ENCODE results near the gene ANTKMT. TPM values are rescaled to one million over a fixed set of nuclear protein-coding genes. Genes with fewer than 3 reads are reported as not detected.

Gene ANTKMT
- polyA plus RNA-seq, 4 donors, result 23.0 to 55.5 (median 38.1) TPM

DNA sequence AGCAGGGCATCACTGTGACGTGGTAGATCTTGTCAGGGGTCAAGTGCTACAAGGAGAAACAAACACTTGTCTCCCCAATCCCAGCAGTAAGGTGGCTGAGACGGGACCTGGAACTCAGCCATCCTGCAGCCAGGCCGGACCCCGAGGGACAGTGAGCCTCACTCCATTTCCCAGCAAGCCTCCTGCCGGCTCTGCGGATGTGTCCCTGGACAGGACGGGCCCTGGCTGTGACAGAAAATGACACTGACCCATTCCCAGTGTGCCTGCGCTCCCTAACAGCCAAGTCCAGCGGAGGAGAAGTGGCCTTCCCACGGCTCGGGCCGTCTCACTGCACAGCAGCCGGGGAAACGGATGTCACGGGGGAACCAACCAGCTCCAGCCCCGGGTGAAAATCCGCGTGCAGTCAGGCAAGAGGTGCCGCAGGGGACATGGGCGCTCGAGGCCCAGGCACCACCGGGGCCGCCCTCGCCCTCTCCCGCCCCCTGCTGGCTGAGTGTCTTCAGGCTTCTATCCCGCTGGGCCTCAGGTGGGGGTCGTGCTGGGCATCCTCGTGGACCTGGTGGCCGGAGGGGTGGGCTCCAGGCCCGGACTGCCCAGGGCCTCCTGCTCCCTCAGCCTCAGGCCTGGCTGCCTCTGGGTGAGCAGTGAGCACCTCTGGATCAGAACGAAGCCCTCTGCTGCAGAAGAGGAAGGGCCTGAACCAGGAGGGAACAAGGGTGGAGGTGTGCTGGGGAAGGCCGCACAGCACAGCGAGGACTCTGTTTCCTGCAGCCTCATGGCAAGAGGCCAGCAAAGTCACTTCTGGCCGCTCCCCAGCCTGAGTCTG lies 12.6 kb downstream of the ANTKMT start:
- DNase-seq (no peak), FAIRE-seq (no peak)
- Histone ChIP-seq H3K27me3 (ENCODE audit: control insufficient read depth in 3 of 3, insufficient read depth in 3 of 3, low read length in 3 of 3) (peaks cover 0 to under 1% (median 0%) of the 10 kb centered on the region in 3 donors), H3K4me1 (ENCODE audit: control insufficient read depth in 3 of 3, insufficient read depth in 2 of 3, low read depth in 1 of 3, low read length in 2 of 3) (peaks cover 0 to 4% (median 1%) of the 10 kb centered on the region in 3 donors), H3K27ac (ENCODE audit: low read depth in 1 of 3, low read length in 2 of 3) (no peak overlapping the region), H3K36me3 (ENCODE audit: control insufficient read depth in 3 of 3, insufficient read depth in 2 of 3, low read depth in 1 of 3, low read length in 3 of 3) (peaks cover 2 to 91% (median 12%) of the 10 kb centered on the region in 3 donors), H3K4me3 (ENCODE audit: low read depth in 1 of 3, low read length in 3 of 3) (no peak overlapping the region), H3K9me3 (ENCODE audit: control insufficient read depth in 2 of 2, insufficient read depth in 1 of 2, low read depth in 1 of 2, low read length in 1 of 2) (no peaks in the 10 kb centered on the region)
- 84 to 90% (median 85%) methylated on average over 34 of the region's 34 CpGs for WGBS, 3 donors

DNA sequence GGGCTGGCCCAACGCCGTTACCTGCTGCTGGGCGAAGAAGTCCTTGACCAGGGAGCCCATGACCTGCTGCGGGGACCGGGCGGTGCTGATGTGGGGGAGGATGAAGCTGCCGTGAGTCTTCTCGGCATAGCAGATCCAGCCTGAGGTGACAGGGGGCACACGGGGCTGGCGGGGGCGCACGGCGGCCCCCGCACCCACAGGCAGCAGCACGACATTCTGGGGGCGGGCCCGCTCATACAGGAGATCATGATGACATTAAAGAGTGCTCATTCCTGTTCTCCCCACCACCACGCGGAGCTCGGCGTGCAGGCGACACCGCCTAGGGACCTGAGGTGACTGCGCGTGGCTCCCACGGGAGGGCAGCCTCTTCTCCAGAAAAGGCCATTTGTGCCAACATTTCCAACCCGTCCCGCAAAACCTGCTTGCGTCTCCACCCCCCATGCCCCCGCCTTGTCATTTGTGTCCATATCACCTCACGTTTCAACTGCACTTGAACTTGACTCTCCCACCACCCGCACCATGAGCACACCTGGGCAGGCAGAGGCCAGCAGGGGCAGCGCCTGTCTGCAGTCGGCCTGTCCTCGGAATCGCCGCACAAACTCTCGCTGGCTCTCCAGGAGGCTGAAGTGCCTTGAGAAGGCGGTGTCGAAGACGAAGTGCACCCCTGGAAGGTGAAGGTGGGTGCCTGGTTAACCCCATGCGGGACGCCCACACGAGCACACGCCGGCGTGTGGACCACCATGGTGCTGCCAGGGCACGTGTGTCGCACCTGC lies 13.4 kb downstream of the ANTKMT start:
- H3K9me3 ChIP-seq (ENCODE audit: control insufficient read depth in 2 of 2, insufficient read depth in 1 of 2, low read depth in 1 of 2, low read length in 1 of 2), result no peaks in the 10 kb centered on the region
- no peaks in the 10 kb centered on the region for H3K4me1 ChIP-seq (ENCODE audit: control insufficient read depth in 3 of 3, insufficient read depth in 2 of 3, low read depth in 1 of 3, low read length in 2 of 3)
- DNase-seq (no peak), FAIRE-seq (no peak)
- peaks cover 2 to 97% (median 12%) of the 10 kb centered on the region in 3 donors for H3K36me3 ChIP-seq (ENCODE audit: control insufficient read depth in 3 of 3, insufficient read depth in 2 of 3, low read depth in 1 of 3, low read length in 3 of 3)
- 92 to 96% (median 92%) methylated on average over 44 to 49 of the region's 49 CpGs for WGBS, 3 donors
- no peak overlapping the region for H3K4me3 ChIP-seq (ENCODE audit: low read depth in 1 of 3, low read length in 3 of 3)
- H3K27ac ChIP-seq (ENCODE audit: low read depth in 1 of 3, low read length in 2 of 3), result no peak overlapping the region
- no peaks in the 10 kb centered on the region for H3K27me3 ChIP-seq (ENCODE audit: control insufficient read depth in 3 of 3, insufficient read depth in 3 of 3, low read length in 3 of 3)

DNA sequence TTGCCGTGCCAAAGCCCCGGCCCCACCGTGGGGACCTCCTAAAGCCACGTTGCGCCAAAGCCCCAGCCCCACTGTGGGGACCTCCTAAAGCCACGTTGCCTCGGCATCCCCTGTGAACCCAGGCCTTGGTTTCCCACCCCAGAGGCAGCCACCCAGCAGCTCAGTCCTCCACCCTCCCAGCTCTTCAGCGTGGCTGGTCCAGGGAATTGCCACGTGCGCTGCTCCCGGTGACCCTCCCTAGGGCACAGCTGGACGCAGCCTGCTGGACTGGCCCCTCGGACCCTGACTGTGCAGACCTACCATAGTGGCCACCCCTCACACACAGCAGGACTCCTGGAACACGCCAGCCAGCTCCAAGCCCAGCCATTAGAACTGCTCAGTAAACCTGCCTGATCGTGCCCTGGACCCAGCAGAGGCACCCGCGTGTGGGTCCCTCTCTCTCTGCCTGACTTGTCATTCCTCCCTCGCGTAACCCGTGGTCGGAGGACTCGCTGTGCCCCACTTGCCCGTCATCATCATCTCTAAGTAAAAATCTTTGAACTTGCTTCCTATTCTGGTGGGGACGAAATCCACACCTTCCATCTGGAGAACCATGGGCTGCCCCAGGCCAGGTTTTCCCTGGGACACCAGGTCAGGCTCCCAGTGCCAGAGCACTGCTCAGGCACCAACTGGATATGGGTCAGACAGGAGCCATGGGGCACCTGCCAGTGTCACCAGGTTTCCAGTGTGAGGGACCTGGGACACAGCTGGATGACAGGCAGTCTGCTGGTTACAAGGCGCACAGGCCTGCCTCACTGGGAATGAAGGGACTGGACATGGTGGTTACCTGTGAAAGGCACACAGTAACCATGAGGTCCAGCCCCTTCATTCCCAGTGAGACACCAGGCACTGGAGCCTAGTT lies 14.3 kb downstream of the ANTKMT start:
- no peak overlapping the region for H3K4me3 ChIP-seq (ENCODE audit: low read depth in 1 of 3, low read length in 3 of 3)
- peaks cover 0 to 7% (median 3%) of the 10 kb centered on the region in 3 donors for H3K4me1 ChIP-seq (ENCODE audit: control insufficient read depth in 3 of 3, insufficient read depth in 2 of 3, low read depth in 1 of 3, low read length in 2 of 3)
- no peaks in the 10 kb centered on the region for H3K9me3 ChIP-seq (ENCODE audit: control insufficient read depth in 2 of 2, insufficient read depth in 1 of 2, low read depth in 1 of 2, low read length in 1 of 2)
- 93 to 94% (median 94%) methylated on average over 25 of the region's 25 CpGs for WGBS, 3 donors
- FAIRE-seq (no peak), DNase-seq (no peak)
- H3K36me3 ChIP-seq (ENCODE audit: control insufficient read depth in 3 of 3, insufficient read depth in 2 of 3, low read depth in 1 of 3, low read length in 3 of 3), result peaks cover 2 to 91% (median 12%) of the 10 kb centered on the region in 3 donors
- no peak overlapping the region for H3K27ac ChIP-seq (ENCODE audit: low read depth in 1 of 3, low read length in 2 of 3)
- H3K27me3 ChIP-seq (ENCODE audit: control insufficient read depth in 3 of 3, insufficient read depth in 3 of 3, low read length in 3 of 3), result no peaks in the 10 kb centered on the region

DNA sequence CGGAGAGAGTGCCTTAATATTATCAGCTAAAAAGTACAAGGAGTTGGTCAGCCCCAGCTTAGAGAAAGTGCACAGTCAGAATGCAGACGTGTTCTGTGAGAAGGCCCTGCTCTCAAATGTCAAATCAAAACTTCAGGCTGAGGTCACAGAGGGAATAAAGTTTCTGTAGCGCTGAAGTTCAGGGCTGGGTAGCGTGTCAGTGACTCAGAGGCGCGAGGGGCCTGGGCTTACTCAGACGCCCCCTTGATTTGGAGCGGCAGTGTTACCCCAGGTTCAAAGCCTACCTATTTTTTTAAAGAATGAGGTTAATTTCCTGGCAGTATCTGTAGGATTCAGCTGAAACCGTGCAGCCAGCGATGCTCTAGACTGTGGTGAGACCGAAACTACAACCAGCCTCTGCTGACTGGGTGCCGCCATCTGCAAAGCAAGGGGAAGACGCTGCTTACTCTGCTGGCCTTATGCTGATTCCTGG lies 15.1 kb downstream of the ANTKMT start:
- Histone ChIP-seq H3K27ac (ENCODE audit: low read depth in 1 of 3, low read length in 2 of 3) (no peak overlapping the region), H3K9me3 (ENCODE audit: control insufficient read depth in 2 of 2, insufficient read depth in 1 of 2, low read depth in 1 of 2, low read length in 1 of 2) (no peaks in the 10 kb centered on the region), H3K4me3 (ENCODE audit: low read depth in 1 of 3, low read length in 3 of 3) (no peak overlapping the region), H3K36me3 (ENCODE audit: control insufficient read depth in 3 of 3, insufficient read depth in 2 of 3, low read depth in 1 of 3, low read length in 3 of 3) (peaks cover 2 to 83% (median 12%) of the 10 kb centered on the region in 3 donors), H3K4me1 (ENCODE audit: control insufficient read depth in 3 of 3, insufficient read depth in 2 of 3, low read depth in 1 of 3, low read length in 2 of 3) (peaks cover 0 to 7% (median 3%) of the 10 kb centered on the region in 3 donors), H3K27me3 (ENCODE audit: control insufficient read depth in 3 of 3, insufficient read depth in 3 of 3, low read length in 3 of 3) (no peaks in the 10 kb centered on the region)
- no peak for DNase-seq
- FAIRE-seq, result no peak
- 76 to 91% (median 80%) methylated on average over 13 of the region's 13 CpGs for WGBS, 3 donors

DNA sequence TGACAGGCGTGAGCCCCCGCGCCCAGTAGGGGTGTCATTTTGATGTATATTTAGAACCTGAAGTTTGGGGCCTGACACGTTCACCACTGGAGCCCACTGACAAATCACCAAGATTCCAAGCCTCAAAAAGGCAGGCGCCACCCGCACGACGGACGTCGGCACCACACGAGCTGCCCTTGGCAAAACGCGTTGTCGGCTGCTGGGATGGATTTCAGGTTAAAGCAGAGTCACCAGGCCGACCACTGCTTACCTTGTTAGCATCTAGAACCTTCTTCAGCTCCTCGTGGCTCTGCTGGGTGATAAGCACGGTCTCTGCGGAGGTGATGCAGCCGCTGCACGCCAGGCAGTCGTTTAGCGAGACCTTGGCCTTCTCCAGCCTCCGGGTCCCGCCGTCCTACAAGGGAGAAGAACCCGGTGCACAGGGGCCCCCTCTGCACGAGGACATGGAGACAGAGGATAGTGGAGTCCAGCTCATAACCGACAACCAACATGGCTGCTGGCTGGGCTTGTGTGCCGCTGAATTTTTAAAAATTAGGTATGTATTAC lies 16.1 kb downstream of the ANTKMT start:
- Histone ChIP-seq H3K27me3 (ENCODE audit: control insufficient read depth in 3 of 3, insufficient read depth in 3 of 3, low read length in 3 of 3) (no peaks in the 10 kb centered on the region), H3K36me3 (ENCODE audit: control insufficient read depth in 3 of 3, insufficient read depth in 2 of 3, low read depth in 1 of 3, low read length in 3 of 3) (peaks cover 2 to 73% (median 12%) of the 10 kb centered on the region in 3 donors), H3K27ac (ENCODE audit: low read depth in 1 of 3, low read length in 2 of 3) (no peak overlapping the region), H3K4me3 (ENCODE audit: low read depth in 1 of 3, low read length in 3 of 3) (no peak overlapping the region), H3K4me1 (ENCODE audit: control insufficient read depth in 3 of 3, insufficient read depth in 2 of 3, low read depth in 1 of 3, low read length in 2 of 3) (peaks cover 0 to 10% (median 3%) of the 10 kb centered on the region in 3 donors), H3K9me3 (ENCODE audit: control insufficient read depth in 2 of 2, insufficient read depth in 1 of 2, low read depth in 1 of 2, low read length in 1 of 2) (no peaks in the 10 kb centered on the region)
- 95 to 96% (median 96%) methylated on average over 29 of the region's 29 CpGs for WGBS, 3 donors
- DNase-seq, result no peak
- no peak for FAIRE-seq

DNA sequence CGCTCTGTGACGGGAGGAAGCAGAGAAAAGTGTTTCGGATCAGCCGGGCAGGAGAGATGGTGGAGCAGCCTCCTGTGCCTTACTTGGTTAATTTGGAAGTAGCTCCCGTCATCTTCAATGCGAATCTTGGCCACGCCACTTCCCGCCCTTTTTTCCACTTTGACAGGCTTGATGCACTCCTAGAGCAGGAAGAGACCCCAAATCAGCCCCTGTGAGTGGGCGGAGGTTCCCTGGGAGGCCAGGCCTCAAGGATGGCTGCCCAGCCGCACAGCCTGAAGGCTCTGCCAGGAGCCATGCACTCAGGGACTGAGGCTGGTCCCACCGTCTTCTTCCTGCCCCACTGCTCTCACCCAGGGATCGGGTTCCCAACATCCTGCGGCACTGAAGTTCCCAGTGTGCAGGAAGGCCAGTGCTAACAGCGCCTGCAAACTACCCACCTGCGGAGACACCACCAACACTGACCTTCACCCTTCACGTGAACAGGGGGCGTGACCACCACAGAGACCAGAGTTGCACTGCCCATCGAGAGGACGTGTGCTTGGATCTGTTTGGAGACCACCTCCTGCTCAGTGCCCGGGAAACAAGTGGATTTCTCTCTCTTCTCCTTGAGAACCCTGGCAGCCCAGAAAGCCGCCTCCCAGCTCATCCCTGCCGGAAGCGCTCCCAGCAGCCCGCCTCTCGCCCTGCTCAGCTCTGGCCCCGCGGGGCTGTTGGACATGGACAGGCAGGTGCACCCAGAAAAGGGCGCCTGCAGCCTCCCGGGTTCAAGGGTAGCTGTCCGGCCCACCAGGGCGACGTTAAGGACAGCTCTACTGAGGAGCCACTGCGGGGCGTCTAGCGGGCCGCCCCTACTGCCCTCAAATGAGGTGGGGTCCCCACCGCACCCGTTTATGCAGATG lies 18.9 kb downstream of the ANTKMT start:
- 33 to 43% (median 40%) methylated on average over 36 to 38 of the region's 38 CpGs for WGBS, 3 donors
- peak overlapping the region; percentile 70 to 96 (median 96) for H3K4me3 ChIP-seq (ENCODE audit: low read depth in 1 of 3, low read length in 3 of 3)
- DNase-seq (peak in 1 of 2 donors; percentile 60), FAIRE-seq (no peak)
- H3K9me3 ChIP-seq (ENCODE audit: control insufficient read depth in 2 of 2, insufficient read depth in 1 of 2, low read depth in 1 of 2, low read length in 1 of 2), result no peaks in the 10 kb centered on the region
- H3K27me3 ChIP-seq (ENCODE audit: control insufficient read depth in 3 of 3, insufficient read depth in 3 of 3, low read length in 3 of 3), result no peaks in the 10 kb centered on the region
- H3K27ac ChIP-seq (ENCODE audit: low read depth in 1 of 3, low read length in 2 of 3), result peak overlapping the region in 2 of 3 donors; percentile 72 to 79
- H3K36me3 ChIP-seq (ENCODE audit: control insufficient read depth in 3 of 3, insufficient read depth in 2 of 3, low read depth in 1 of 3, low read length in 3 of 3), result peaks cover 0 to 45% (median 3%) of the 10 kb centered on the region in 3 donors
- peaks cover 0 to 10% (median 3%) of the 10 kb centered on the region in 3 donors for H3K4me1 ChIP-seq (ENCODE audit: control insufficient read depth in 3 of 3, insufficient read depth in 2 of 3, low read depth in 1 of 3, low read length in 2 of 3)

DNA sequence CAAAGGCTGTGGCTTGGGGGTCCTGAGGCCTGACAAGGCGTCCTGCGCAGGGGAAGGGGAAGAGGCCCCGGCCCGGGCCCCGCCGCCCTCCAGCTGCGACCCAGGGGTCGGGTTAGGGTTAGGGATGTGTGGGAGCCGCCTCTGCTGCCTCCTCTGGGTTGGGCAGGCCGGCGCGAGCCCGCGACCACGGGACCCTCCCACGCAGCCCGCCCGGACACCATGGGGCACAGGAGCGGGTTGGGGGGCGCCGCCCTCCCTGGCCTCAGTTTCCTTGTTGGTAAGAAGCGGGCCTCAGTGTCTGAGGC lies 19.5 kb downstream of the ANTKMT start:
- 0 to 2% (median 0%) methylated on average over 12 to 22 of the region's 22 CpGs for WGBS, 3 donors

More for the DNA sequence above, 19.5 kb downstream of the ANTKMT start:
- peaks cover 0 to 10% (median 3%) of the 10 kb centered on the region in 3 donors for H3K4me1 ChIP-seq (ENCODE audit: control insufficient read depth in 3 of 3, insufficient read depth in 2 of 3, low read depth in 1 of 3, low read length in 2 of 3)
- H3K9me3 ChIP-seq (ENCODE audit: control insufficient read depth in 2 of 2, insufficient read depth in 1 of 2, low read depth in 1 of 2, low read length in 1 of 2), result no peaks in the 10 kb centered on the region
- H3K27ac ChIP-seq (ENCODE audit: low read depth in 1 of 3, low read length in 2 of 3), result peak overlapping the region; percentile 1 to 79 (median 72)
- peaks cover 0 to 39% (median 3%) of the 10 kb centered on the region in 3 donors for H3K36me3 ChIP-seq (ENCODE audit: control insufficient read depth in 3 of 3, insufficient read depth in 2 of 3, low read depth in 1 of 3, low read length in 3 of 3)
- H3K27me3 ChIP-seq (ENCODE audit: control insufficient read depth in 3 of 3, insufficient read depth in 3 of 3, low read length in 3 of 3), result no peaks in the 10 kb centered on the region
- FAIRE-seq (no peak), DNase-seq (no peak)
- peak overlapping the region; percentile 70 to 96 (median 96) for H3K4me3 ChIP-seq (ENCODE audit: low read depth in 1 of 3, low read length in 3 of 3)
